Testis (tissue), 3 donors: ENCODE data around the gene UQCRH. TPM values are rescaled to one million over a fixed set of nuclear protein-coding genes. Genes with fewer than 3 reads are reported as not detected.

Experiments
- DNase-seq: peaks from one replicate; pipeline ENCODE4 v3.0.0-alpha.2; 2019
- H3K27ac ChIP-seq, 2 donors: fragments of 200-600 bp; sonication (generic); one replicate each; pipeline ENCODE4 v1.5.1; 2019
- H3K27me3 ChIP-seq: fragments of 200-600 bp; sonication (generic); one replicate; pipeline ENCODE4 v1.5.1; 2019
- H3K36me3 ChIP-seq: fragments of 200-600 bp; sonication (generic); one replicate; pipeline ENCODE4 v1.5.1; 2017; ENCODE audit warnings: low read depth; ENCODE audit errors: missing control alignments
- H3K4me1 ChIP-seq: fragments of 200-600 bp; sonication (generic); one replicate; pipeline ENCODE4 v1.5.1; 2019
- H3K4me3 ChIP-seq, 2 donors: fragments of 200-600 bp; sonication (generic); one replicate each; pipeline ENCODE4 v1.5.1; 2017 to 2019
- H3K9me3 ChIP-seq: fragments of 200-600 bp; sonication (generic); one replicate; pipeline ENCODE4 v1.5.1; 2017
- POLR2A ChIP-seq: fragments of 450-650 bp; IDR thresholded peaks from one replicate; pipeline ENCODE4 v1.6.1; 2017; ENCODE audit warnings: antibody characterized with exemption, mild to moderate bottlenecking, moderate library complexity
- WGBS, 2 donors: methylation state at CpG; one replicate each; pipeline ENCODE4 v1.1.5; 2018; 5-methylcytosine and 5-hydroxymethylcytosine counted together
- intact Hi-C: fragments of 100-400 bp; cut with DNase I; formaldehyde crosslinking; loops from one replicate; pipeline ENCODE4 v1.15.1; 2023; ENCODE audit warnings: low total_unique reads
- polyA plus RNA-seq: library from polyadenylated mRNA; stranded (reverse); fragments of 350-450 nt; fragmentation: Illumina TruSeq; extraction: RNeasy Lipid Tissue Mini Kit (QIAGEN cat#74804); gene quantifications from one replicate; pipeline ENCODE4 v1.2.3, GENCODE V29; 2014; ENCODE audit warnings: low read depth, low replicate concordance; ENCODE audit not compliant: insufficient read depth
- total RNA-seq, 2 donors: library from RNA; depleted of rRNA; stranded (reverse); fragments of >200 nt; gene quantifications; one replicate each; pipeline ENCODE4 v1.2.3, GENCODE V29; 2016
- TF ChIP-seq, protein P1 (sequence below), 3 experiments: fragments of 450-650 bp in 2 of 3; fragments of 200-600 bp in 1 of 3; sonication (generic) in 1 of 3; IDR thresholded peaks; one replicate each; pipeline ENCODE4 v1.5.1; 2016 to 2019; ENCODE audit warnings: antibody characterized with exemption in 3 of 3, mild to moderate bottlenecking in 2 of 3, moderate library complexity in 1 of 3

Gene UQCRH
- total and polyA plus RNA-seq, 3 donors from 2014 or later: 165 to 259 (median 183) TPM

DNA sequence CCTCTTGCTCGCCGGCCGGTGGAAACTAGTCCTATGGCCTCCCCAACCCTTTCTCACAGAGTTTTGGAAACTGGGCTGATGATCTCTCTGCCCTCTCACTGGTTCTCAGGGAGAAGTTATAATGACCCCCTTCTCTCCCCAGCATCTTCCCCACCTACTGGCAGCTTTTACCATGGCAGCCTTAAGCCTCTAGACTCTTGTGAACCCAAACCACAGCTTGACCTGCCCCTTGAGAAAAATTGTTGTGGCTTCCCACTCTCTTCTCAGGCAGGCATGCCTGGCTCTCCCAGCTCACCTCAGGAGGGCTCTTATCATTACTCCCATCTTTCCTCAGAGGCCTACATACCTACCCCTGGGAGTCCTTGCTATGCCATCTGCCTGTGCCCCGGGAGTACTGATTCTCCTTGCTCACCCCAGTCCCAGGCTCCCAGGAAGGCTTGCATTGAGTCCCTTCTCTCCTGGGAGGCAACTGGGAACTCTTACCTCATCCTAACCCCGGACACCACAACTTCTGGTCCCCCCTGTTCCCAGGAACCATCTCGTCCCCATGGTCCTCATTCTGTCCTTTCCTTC, 38.7 kb downstream of the UQCRH start:
- intact Hi-C loops: no loop called here
- no peaks in the 10 kb centered on the region for H3K9me3 ChIP-seq
- peaks cover 16% of the 10 kb centered on the region for H3K4me1 ChIP-seq
- H3K27ac ChIP-seq: peak overlapping the region; percentile 98 to 99
- H3K36me3 ChIP-seq: no peaks in the 10 kb centered on the region
- WGBS, 2 donors: 85 to 93% methylated on average over 6 of the region's 6 CpGs
- TF ChIP-seq, protein P1, sequence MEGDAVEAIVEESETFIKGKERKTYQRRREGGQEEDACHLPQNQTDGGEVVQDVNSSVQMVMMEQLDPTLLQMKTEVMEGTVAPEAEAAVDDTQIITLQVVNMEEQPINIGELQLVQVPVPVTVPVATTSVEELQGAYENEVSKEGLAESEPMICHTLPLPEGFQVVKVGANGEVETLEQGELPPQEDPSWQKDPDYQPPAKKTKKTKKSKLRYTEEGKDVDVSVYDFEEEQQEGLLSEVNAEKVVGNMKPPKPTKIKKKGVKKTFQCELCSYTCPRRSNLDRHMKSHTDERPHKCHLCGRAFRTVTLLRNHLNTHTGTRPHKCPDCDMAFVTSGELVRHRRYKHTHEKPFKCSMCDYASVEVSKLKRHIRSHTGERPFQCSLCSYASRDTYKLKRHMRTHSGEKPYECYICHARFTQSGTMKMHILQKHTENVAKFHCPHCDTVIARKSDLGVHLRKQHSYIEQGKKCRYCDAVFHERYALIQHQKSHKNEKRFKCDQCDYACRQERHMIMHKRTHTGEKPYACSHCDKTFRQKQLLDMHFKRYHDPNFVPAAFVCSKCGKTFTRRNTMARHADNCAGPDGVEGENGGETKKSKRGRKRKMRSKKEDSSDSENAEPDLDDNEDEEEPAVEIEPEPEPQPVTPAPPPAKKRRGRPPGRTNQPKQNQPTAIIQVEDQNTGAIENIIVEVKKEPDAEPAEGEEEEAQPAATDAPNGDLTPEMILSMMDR (IDR thresholded peaks at IDR 0.05): peak; percentile 2 to 13 (median 12)
- TF ChIP-seq POLR2A: no peak
- H3K27me3 ChIP-seq: no peaks in the 10 kb centered on the region
- DNase-seq: no peak
- H3K4me3 ChIP-seq: no peak overlapping the region

DNA sequence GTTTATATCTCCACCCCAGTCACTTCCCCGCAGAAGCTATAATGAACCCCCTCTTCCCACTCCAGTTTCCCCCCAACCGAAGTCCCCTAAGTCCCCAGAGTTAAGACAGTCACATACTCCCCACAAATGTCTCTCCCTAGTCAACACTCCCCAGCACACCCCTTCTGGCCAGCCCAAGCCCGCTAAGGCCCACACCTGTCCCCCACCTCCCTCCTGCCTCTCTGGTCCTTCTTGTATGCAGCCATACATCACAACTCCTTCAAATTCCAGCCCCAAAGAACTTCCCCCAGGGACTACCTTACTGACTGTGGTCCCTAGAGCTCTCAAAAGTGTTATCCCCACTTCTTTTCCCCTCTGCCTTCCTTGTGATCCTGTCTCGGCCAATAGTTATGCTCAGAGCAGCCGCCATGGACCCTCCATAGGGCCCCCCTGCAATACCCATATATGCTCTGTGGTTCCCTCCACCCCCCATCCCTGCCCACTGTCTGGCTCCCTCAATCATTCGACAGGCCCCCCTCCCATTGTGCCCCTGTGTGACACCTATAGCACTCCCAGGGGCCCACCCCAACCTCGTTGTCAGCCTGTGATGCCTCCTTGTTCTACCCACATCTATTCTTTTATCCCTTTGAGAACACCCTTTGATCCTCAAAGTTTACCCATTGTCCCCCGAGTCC, 39.3 kb downstream of the UQCRH start:
- TF ChIP-seq, protein P1 (IDR thresholded peaks at IDR 0.05): no peak
- no peak for TF ChIP-seq POLR2A
- no peak for DNase-seq
- no peaks in the 10 kb centered on the region for H3K36me3 ChIP-seq
- intact Hi-C loops: no loop called here
- H3K4me3 ChIP-seq: no peak overlapping the region
- no peaks in the 10 kb centered on the region for H3K9me3 ChIP-seq
- peak overlapping the region in 1 of 2 donors; percentile 98 for H3K27ac ChIP-seq
- no peaks in the 10 kb centered on the region for H3K27me3 ChIP-seq
- 86 to 89% methylated on average over 8 of the region's 8 CpGs for WGBS, 2 donors
- peaks cover 16% of the 10 kb centered on the region for H3K4me1 ChIP-seq

DNA sequence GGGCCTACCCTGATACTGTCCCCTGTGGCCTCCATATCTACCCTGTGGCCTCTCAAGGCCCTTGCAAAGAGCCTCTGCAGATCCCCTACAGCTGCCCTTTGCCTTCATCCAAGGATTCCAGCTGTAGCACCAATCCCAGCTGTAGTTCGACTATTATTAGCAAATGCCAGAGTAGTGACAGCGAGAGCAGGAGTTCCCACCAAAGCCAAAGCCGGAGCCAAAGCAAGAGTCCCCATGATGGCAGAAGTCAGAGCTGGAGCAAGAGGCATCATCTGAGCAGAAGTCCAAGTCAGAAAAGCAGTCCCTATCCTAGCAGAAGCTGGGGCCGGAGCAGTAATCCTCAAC, 39.8 kb downstream of the UQCRH start:
- WGBS, 2 donors: 89 to 91% methylated on average over 4 of the region's 4 CpGs
- no peaks in the 10 kb centered on the region for H3K27me3 ChIP-seq
- DNase-seq: no peak
- H3K4me1 ChIP-seq: peaks cover 16% of the 10 kb centered on the region
- H3K27ac ChIP-seq: no peak overlapping the region
- intact Hi-C loops: no loop called here
- H3K9me3 ChIP-seq: no peaks in the 10 kb centered on the region
- no peaks in the 10 kb centered on the region for H3K36me3 ChIP-seq
- TF ChIP-seq, protein P1 (IDR thresholded peaks at IDR 0.05): no peak
- TF ChIP-seq POLR2A: no peak
- no peak overlapping the region for H3K4me3 ChIP-seq

DNA sequence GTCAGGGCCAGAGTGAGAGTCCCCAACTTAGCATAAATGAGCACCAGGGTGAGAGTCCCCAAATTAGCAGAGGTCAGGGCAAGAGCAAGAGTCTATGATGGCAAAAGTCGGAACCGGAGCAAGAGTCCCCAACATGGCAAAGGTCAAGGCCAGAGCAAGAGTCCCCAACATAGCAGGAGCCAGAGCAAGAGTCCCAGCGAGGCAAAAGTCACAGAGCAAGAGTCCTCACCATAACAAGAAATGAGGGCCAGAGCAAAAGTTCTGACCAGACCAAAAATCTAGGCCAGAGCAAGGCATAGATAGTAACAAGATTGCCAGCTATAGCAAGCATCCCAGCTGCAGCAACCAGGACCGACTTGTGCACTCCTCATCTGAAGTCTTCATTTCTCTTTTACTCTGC, 40.2 kb downstream of the UQCRH start:
- intact Hi-C loops: no loop called here
- TF ChIP-seq POLR2A: no peak
- TF ChIP-seq, protein P1 (IDR thresholded peaks at IDR 0.05): no peak
- Histone ChIP-seq H3K27ac (no peak overlapping the region), H3K27me3 (no peaks in the 10 kb centered on the region), H3K9me3 (no peaks in the 10 kb centered on the region), H3K4me3 (no peak overlapping the region), H3K4me1 (peaks cover 16% of the 10 kb centered on the region), H3K36me3 (no peaks in the 10 kb centered on the region)
- WGBS, 2 donors: 81 to 83% methylated on average over 4 of the region's 4 CpGs
- DNase-seq: no peak

DNA sequence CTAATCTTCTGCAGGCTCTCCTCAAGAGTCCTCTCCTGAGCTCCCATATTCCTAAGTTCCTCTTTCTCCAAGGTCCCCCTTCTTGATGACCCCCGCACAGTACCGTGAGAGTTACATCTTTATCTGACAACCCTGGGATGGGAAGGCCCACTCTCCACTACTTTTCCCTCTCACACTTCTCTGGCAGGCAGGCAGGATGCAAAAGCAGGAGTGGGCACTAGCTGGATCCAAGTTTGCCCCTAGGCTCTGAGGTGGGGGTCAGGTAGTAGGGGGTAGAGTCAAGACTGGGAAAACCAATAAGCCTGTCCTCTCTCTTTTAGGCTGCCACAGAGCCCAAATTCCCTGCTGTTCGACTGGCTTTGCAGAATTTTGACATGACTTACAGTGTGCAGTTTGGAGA, 41.0 kb downstream of the UQCRH start:
- TF ChIP-seq, protein P1 (IDR thresholded peaks at IDR 0.05): no peak
- no peak for TF ChIP-seq POLR2A
- H3K4me3 ChIP-seq: no peak overlapping the region
- peaks cover 12% of the 10 kb centered on the region for H3K4me1 ChIP-seq
- WGBS, 2 donors: 85 to 88% methylated on average over 3 of the region's 3 CpGs
- no peaks in the 10 kb centered on the region for H3K36me3 ChIP-seq
- intact Hi-C loops: no loop called here
- H3K9me3 ChIP-seq: no peaks in the 10 kb centered on the region
- no peaks in the 10 kb centered on the region for H3K27me3 ChIP-seq
- no peak overlapping the region for H3K27ac ChIP-seq
- no peak for DNase-seq
